ENCODE results near the gene KANSL1. TPM values are rescaled to one million over a fixed set of nuclear protein-coding genes. Genes with fewer than 3 reads are reported as not detected.
A peak's percentile ranks its signal among the peaks of the same experiment; 100 is the strongest.
"Not testable (repeated sequence)": the region's sequence is repeated elsewhere in the genome, so short reads cannot be mapped to it uniquely, and the experiment has no call there.

KANSL1 gene
- total RNA-seq, 3 donors from 2014 or later: 59.5 to 142 (median 111) TPM

- no peaks in the 10 kb centered on the region for H3K9me3 ChIP-seq
- intact Hi-C loops (cut with DNase I; ENCODE audit: low total_unique reads): no loop called here
- TF ChIP-seq CTCF (IDR thresholded peaks at IDR 0.05): no peak
- H3K36me3 ChIP-seq: no peaks in the 10 kb centered on the region
- no peak for DNase-seq (ENCODE audit: low spot score in 2 of 2)
- H3K4me3 ChIP-seq: no peak overlapping the region
- H3K4me1 ChIP-seq: no peaks in the 10 kb centered on the region
- no peak overlapping the region for H3K27ac ChIP-seq
- H3K27me3 ChIP-seq: no peaks in the 10 kb centered on the region
Observed at GRCh38 chr17:46008591-46008990, 184.6 kb downstream of the KANSL1 start.

GRCh38 chr17:46007461-46007965 lies 185.7 kb downstream of the KANSL1 start:
- intact Hi-C loops (cut with DNase I; ENCODE audit: low total_unique reads): no loop called here
- no peak overlapping the region for H3K27ac ChIP-seq
- no peak overlapping the region for H3K4me3 ChIP-seq
- H3K4me1 ChIP-seq: no peaks in the 10 kb centered on the region
- no peak for TF ChIP-seq CTCF (IDR thresholded peaks at IDR 0.05)
- H3K27me3 ChIP-seq: no peaks in the 10 kb centered on the region
- H3K9me3 ChIP-seq: no peaks in the 10 kb centered on the region
- DNase-seq (ENCODE audit: low spot score in 2 of 2): no peak
- H3K36me3 ChIP-seq: no peaks in the 10 kb centered on the region

- H3K27me3 ChIP-seq; H3K9me3 ChIP-seq; DNase-seq (ENCODE audit: low spot score in 2 of 2); intact Hi-C loops (cut with DNase I; ENCODE audit: low total_unique reads); H3K36me3 ChIP-seq; H3K4me3 ChIP-seq; H3K4me1 ChIP-seq; H3K27ac ChIP-seq: not testable (repeated sequence)
Observed at GRCh38 chr17:46006082-46006481, 187.1 kb downstream of the KANSL1 start.

- Histone ChIP-seq H3K36me3 (no peaks in the 10 kb centered on the region), H3K9me3 (no peaks in the 10 kb centered on the region), H3K4me3 (no peak overlapping the region), H3K4me1 (no peaks in the 10 kb centered on the region), H3K27me3 (no peaks in the 10 kb centered on the region), H3K27ac (peak overlapping the region in 1 of 2 donors; percentile 36)
- DNase-seq (ENCODE audit: low spot score in 2 of 2): peak in 1 of 2 donors; percentile 63
- no peak for TF ChIP-seq POLR2AphosphoS5 (IDR thresholded peaks at IDR 0.05)
- TF ChIP-seq POLR2A (IDR thresholded peaks at IDR 0.05): no peak
- no peak for TF ChIP-seq CTCF (IDR thresholded peaks at IDR 0.05)
- intact Hi-C loops (cut with DNase I; ENCODE audit: low total_unique reads): no loop called here
Observed at GRCh38 chr17:46003907-46004748, 189.1 kb downstream of the KANSL1 start.

GRCh38 chr17:46002973-46003316 lies 190.3 kb downstream of the KANSL1 start:
- H3K9me3 ChIP-seq: no peaks in the 10 kb centered on the region
- no peaks in the 10 kb centered on the region for H3K36me3 ChIP-seq
- no peak for TF ChIP-seq POLR2A (IDR thresholded peaks at IDR 0.05)
- no peak for TF ChIP-seq POLR2AphosphoS5 (IDR thresholded peaks at IDR 0.05)
- TF ChIP-seq CTCF (IDR thresholded peaks at IDR 0.05): no peak
- DNase-seq (ENCODE audit: low spot score in 2 of 2): no peak
- no peaks in the 10 kb centered on the region for H3K27me3 ChIP-seq
- no peak overlapping the region for H3K4me3 ChIP-seq
- intact Hi-C loops (cut with DNase I; ENCODE audit: low total_unique reads): no loop called here
- no peak overlapping the region for H3K27ac ChIP-seq
- no peaks in the 10 kb centered on the region for H3K4me1 ChIP-seq
